Neural cell (in vitro differentiated cells): Measurements from ENCODE around the gene ATP1B1. TPM values are rescaled to one million over a fixed set of nuclear protein-coding genes. Genes with fewer than 3 reads are reported as not detected.

Experiments
- H2AFZ ChIP-seq: fragments of 200-600, 300-800 bp; sonication (generic), shearing (Covaris generic); 2 replicates; pipeline ENCODE4 v1.6.0; 2014; ENCODE audit warnings: low read depth, mild to moderate bottlenecking, antibody characterized with exemption, low read length, moderate library complexity
- H3F3A ChIP-seq: fragments of 200-600 bp; shearing (Covaris generic); 2 replicates; pipeline ENCODE4 v1.6.1; 2016; ENCODE audit warnings: mild to moderate bottlenecking, moderate library complexity, mixed read lengths, antibody characterized with exemption, low read length; ENCODE audit not compliant: insufficient read depth, poor library complexity, severe bottlenecking
- H3K27ac ChIP-seq: fragments of 200-600, 300-800 bp; sonication (generic), shearing (Covaris generic); 2 replicates; pipeline ENCODE4 v1.5.1; 2014; ENCODE audit warnings: mild to moderate bottlenecking, low read length, moderate library complexity
- H3K27me3 ChIP-seq: fragments of 300-800, 200-600 bp; sonication (generic), shearing (Covaris generic); 2 replicates; pipeline ENCODE4 v1.6.0; 2014; ENCODE audit warnings: mild to moderate bottlenecking, low read depth, low read length, moderate library complexity; ENCODE audit not compliant: insufficient read depth
- H3K36me3 ChIP-seq: fragments of 300-800, 200-600 bp; sonication (generic), shearing (Covaris generic); 2 replicates; pipeline ENCODE4 v1.5.1; 2014; ENCODE audit warnings: mild to moderate bottlenecking, antibody characterized with exemption, low read length, moderate library complexity; ENCODE audit not compliant: insufficient read depth
- H3K4me2 ChIP-seq: fragments of 300-800, 200-600 bp; sonication (generic), shearing (Covaris generic); 2 replicates; pipeline ENCODE4 v1.6.0; 2014; ENCODE audit warnings: mild to moderate bottlenecking, low read length
- H3K4me3 ChIP-seq: fragments of 300-800, 200-600 bp; sonication (generic), shearing (Covaris generic); 2 replicates; pipeline ENCODE4 v1.5.1; 2014; ENCODE audit warnings: mild to moderate bottlenecking, low read length, moderate library complexity
- H3K79me2 ChIP-seq: fragments of 200-600 bp; shearing (Covaris generic); replicated peaks from 2 replicates; pipeline ENCODE4 v1.6.0; 2014; ENCODE audit warnings: mild to moderate bottlenecking, low read length, moderate library complexity; ENCODE audit not compliant: insufficient read depth
- H3K9ac ChIP-seq: fragments of 300-800, 200-600 bp; sonication (generic), shearing (Covaris generic); 2 replicates; pipeline ENCODE4 v1.6.1; 2016; ENCODE audit warnings: mild to moderate bottlenecking, low read length, mixed read lengths
- H3K9me2 ChIP-seq: fragments of 200-600 bp; shearing (Covaris generic); 2 replicates; pipeline ENCODE4 v1.6.1; 2016; ENCODE audit warnings: mild to moderate bottlenecking, low read length, mixed read lengths; ENCODE audit not compliant: insufficient read depth
- H3K9me3 ChIP-seq: fragments of 200-600, 300-800 bp; sonication (generic), shearing (Covaris generic); 2 replicates; pipeline ENCODE4 v1.6.1; 2016; ENCODE audit warnings: mild to moderate bottlenecking, mixed run types, low read length, moderate library complexity, mixed read lengths
- H4K20me1 ChIP-seq: fragments of 200-600 bp; shearing (Covaris generic); 2 replicates; pipeline ENCODE4 v1.6.1; 2016; ENCODE audit warnings: mild to moderate bottlenecking, mixed run types; ENCODE audit not compliant: insufficient read depth
- CTCF ChIP-seq: fragments of 450-650 bp; IDR thresholded peaks from 2 replicates; pipeline ENCODE4 v1.5.1; 2014; ENCODE audit warnings: antibody characterized with exemption, mild to moderate bottlenecking, moderate library complexity; ENCODE audit not compliant: poor library complexity, severe bottlenecking
- EP300 ChIP-seq: fragments of 450-650 bp; conservative IDR thresholded peaks from 2 replicates; pipeline ENCODE4 v1.6.1; 2014; ENCODE audit warnings: antibody characterized with exemption, mild to moderate bottlenecking, moderate library complexity; ENCODE audit not compliant: poor library complexity, severe bottlenecking
- EZH2 ChIP-seq: fragments of 200-600, 300-800 bp; shearing (Covaris generic), sonication (generic); IDR thresholded peaks from 2 replicates; pipeline ENCODE4 v1.6.1; 2014; ENCODE audit warnings: antibody characterized with exemption, low read length, borderline replicate concordance, mild to moderate bottlenecking; ENCODE audit not compliant: insufficient read depth, poor library complexity, severe bottlenecking
- MXI1 ChIP-seq: fragments of 450-650 bp; conservative IDR thresholded peaks from 2 replicates; pipeline ENCODE4 v1.6.1; 2014; ENCODE audit warnings: antibody characterized with exemption, mild to moderate bottlenecking; ENCODE audit not compliant: poor library complexity, severe bottlenecking
- POLR2AphosphoS5 ChIP-seq: IDR thresholded peaks from 2 replicates; pipeline ENCODE4 v1.6.1; 2012
- RAD21 ChIP-seq: fragments of 450-650 bp; conservative IDR thresholded peaks from 2 replicates; pipeline ENCODE4 v1.6.1; 2014; ENCODE audit warnings: antibody characterized with exemption, mild to moderate bottlenecking, moderate library complexity
- REST ChIP-seq: IDR thresholded peaks from 2 replicates; pipeline ENCODE4 v1.6.1; 2012; ENCODE audit warnings: borderline replicate concordance
- SMC3 ChIP-seq: fragments of 450-650 bp; conservative IDR thresholded peaks from 2 replicates; pipeline ENCODE4 v1.6.1; 2014; ENCODE audit warnings: antibody characterized with exemption, mild to moderate bottlenecking, moderate library complexity; ENCODE audit not compliant: poor library complexity
- TAF1 ChIP-seq: IDR thresholded peaks from 2 replicates; pipeline ENCODE4 v1.6.1; 2012; ENCODE audit warnings: low read depth
- polyA plus RNA-seq: library from polyadenylated mRNA; depleted of rRNA; stranded (reverse); fragments of >200 nt; gene quantifications from 2 replicates; pipeline ENCODE4 v1.2.3, GENCODE V29; 2014

ATP1B1 gene
- polyA plus RNA-seq, 1 donor from 2014 or later: 114 TPM

GRCh38 chr1:169062152-169062551 is 44.3 kb upstream of the ATP1B1 start:
- Histone ChIP-seq H2AFZ (no peak overlapping the region), H3K9ac (no peak overlapping the region), H3K27ac (no peak overlapping the region), H3K27me3 (no peaks in the 10 kb centered on the region), H4K20me1 (no peaks in the 10 kb centered on the region), H3K4me2 (no peak overlapping the region), H3K9me2 (no peaks in the 10 kb centered on the region), H3F3A (no peaks in the 10 kb centered on the region), H3K36me3 (no peaks in the 10 kb centered on the region), H3K4me3 (no peak overlapping the region), H3K79me2 (no peaks in the 10 kb centered on the region), H3K9me3 (peaks cover 3% of the 10 kb centered on the region)
- TF ChIP-seq EZH2: no peak

GRCh38 chr1:169064103-169064502 is 42.4 kb upstream of the ATP1B1 start:
- Histone ChIP-seq H3K36me3 (no peaks in the 10 kb centered on the region), H3K4me2 (no peak overlapping the region), H4K20me1 (no peaks in the 10 kb centered on the region), H3K27ac (no peak overlapping the region), H3K9me3 (peaks cover 3% of the 10 kb centered on the region), H3F3A (no peaks in the 10 kb centered on the region), H3K9me2 (no peaks in the 10 kb centered on the region), H3K79me2 (no peaks in the 10 kb centered on the region), H3K9ac (no peak overlapping the region), H3K27me3 (no peaks in the 10 kb centered on the region), H2AFZ (no peak overlapping the region), H3K4me3 (no peak overlapping the region)
- TF ChIP-seq MXI1 (no peak), EZH2 (no peak), RAD21 (no peak), REST (no peak), TAF1 (no peak), POLR2AphosphoS5 (no peak), SMC3 (no peak), EP300 (no peak), CTCF (no peak)

DNA sequence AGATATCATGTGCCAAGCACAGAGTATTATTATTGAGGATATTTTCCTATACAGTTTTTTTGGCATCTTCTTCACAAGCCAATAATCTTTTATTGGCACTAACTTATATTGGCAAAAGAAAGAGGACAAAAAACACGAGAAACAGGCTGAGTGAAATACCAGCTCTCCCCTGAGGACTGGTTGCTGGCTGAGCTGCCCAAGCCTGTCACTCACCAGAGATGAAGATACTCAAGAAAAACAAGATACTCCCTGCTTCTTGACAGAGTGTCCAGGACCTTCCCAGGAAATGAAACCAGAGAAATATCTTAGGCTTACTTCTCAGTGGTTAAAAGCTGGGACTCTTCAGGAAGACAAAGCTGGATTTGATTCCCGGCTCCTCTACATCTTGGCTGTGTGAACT is 35.9 kb upstream of the ATP1B1 start:
- no peaks in the 10 kb centered on the region for H4K20me1 ChIP-seq
- no peaks in the 10 kb centered on the region for H3K27me3 ChIP-seq
- no peak overlapping the region for H3K4me2 ChIP-seq
- TF ChIP-seq REST (no peak), EP300 (no peak), TAF1 (no peak), EZH2 (no peak), POLR2AphosphoS5 (no peak), SMC3 (no peak), RAD21 (no peak), MXI1 (no peak), CTCF (no peak)
- H3K4me3 ChIP-seq: no peak overlapping the region
- H3K9me2 ChIP-seq: no peaks in the 10 kb centered on the region
- peaks cover 3% of the 10 kb centered on the region for H3K9me3 ChIP-seq
- H3K36me3 ChIP-seq: no peaks in the 10 kb centered on the region
- no peak overlapping the region for H3K9ac ChIP-seq
- H3K79me2 ChIP-seq: no peaks in the 10 kb centered on the region
- no peaks in the 10 kb centered on the region for H3F3A ChIP-seq
- H3K27ac ChIP-seq: no peak overlapping the region
- no peak overlapping the region for H2AFZ ChIP-seq
